Smooth muscle cell (in vitro differentiated cells): ENCODE measurements around the gene PARVA. TPM values are rescaled to one million over a fixed set of nuclear protein-coding genes. Genes with fewer than 3 reads are reported as not detected.

ENCODE experiments used
- DNase-seq: peaks from one replicate; lab custom pipeline; 2025; ENCODE audit not compliant: unreplicated experiment; lab: John Stamatoyannopoulos, UW
- H2AFZ ChIP-seq: fragments of 200-600 bp; sonication (generic); 2 replicates; pipeline ENCODE4 v1.6.0; 2016; ENCODE audit warnings: antibody characterized with exemption, low read depth, mild to moderate bottlenecking
- H3F3A ChIP-seq: fragments of 200-600 bp; sonication (generic); 2 replicates; pipeline ENCODE4 v1.6.0; 2017; ENCODE audit warnings: antibody characterized with exemption, low read depth
- H3K27ac ChIP-seq: fragments of 200-600 bp; sonication (generic); 2 replicates; pipeline ENCODE4 v1.5.1; 2016; ENCODE audit warnings: low read depth, mild to moderate bottlenecking
- H3K27me3 ChIP-seq: fragments of 200-600 bp; sonication (generic); 2 replicates; pipeline ENCODE4 v1.6.1; 2016; ENCODE audit warnings: low read depth, mild to moderate bottlenecking
- H3K36me3 ChIP-seq: fragments of 200-600 bp; sonication (generic); 2 replicates; pipeline ENCODE4 v1.5.1; 2016; ENCODE audit warnings: low read depth
- H3K4me1 ChIP-seq: fragments of 200-600 bp; sonication (generic); 2 replicates; pipeline ENCODE4 v1.5.1; 2016; ENCODE audit warnings: low read depth
- H3K4me2 ChIP-seq: fragments of 200-600 bp; sonication (generic); 2 replicates; pipeline ENCODE4 v1.6.0; 2016; ENCODE audit warnings: mild to moderate bottlenecking
- H3K4me3 ChIP-seq: fragments of 200-600 bp; sonication (generic); 2 replicates; pipeline ENCODE4 v1.5.1; 2016; ENCODE audit warnings: mild to moderate bottlenecking
- H3K79me2 ChIP-seq: fragments of 200-600 bp; sonication (generic); 2 replicates; pipeline ENCODE4 v1.6.0; 2016; ENCODE audit warnings: low read depth, mild to moderate bottlenecking
- H3K9ac ChIP-seq: fragments of 200-600 bp; sonication (generic); 2 replicates; pipeline ENCODE4 v1.6.0; 2016; ENCODE audit warnings: low read depth
- H3K9me3 ChIP-seq: fragments of 200-600 bp; sonication (generic); replicated peaks from 2 replicates; pipeline ENCODE4 v1.5.1; 2016; ENCODE audit warnings: low read depth
- H4K20me1 ChIP-seq: fragments of 200-600 bp; sonication (generic); 2 replicates; pipeline ENCODE4 v1.6.0; 2016; ENCODE audit warnings: low read depth
- CTCF ChIP-seq: fragments of 200-600 bp; sonication (generic); IDR thresholded peaks from 2 replicates; pipeline ENCODE4 v1.5.1; 2017; ENCODE audit warnings: borderline replicate concordance, mild to moderate bottlenecking, antibody characterized with exemption; ENCODE audit not compliant: insufficient read depth, poor library complexity, severe bottlenecking
- WGBS: methylation state at CpG from one replicate; pipeline ENCODE4 v1.1.7; 2016; ENCODE audit warnings: low lambda C conversion rate; 5-methylcytosine and 5-hydroxymethylcytosine counted together
- polyA plus RNA-seq: library from polyadenylated mRNA; unstranded; fragments of >200 nt; fragmentation: Nextera tagmentation; extraction: Ambion mirVana; gene quantifications from 2 replicates; pipeline ENCODE4 v1.2.1, GENCODE V29; 2016
- total RNA-seq: library from RNA; depleted of rRNA; stranded (reverse); fragments of >200 nt; gene quantifications from 2 replicates; pipeline ENCODE4 v1.2.3, GENCODE V29; 2014

PARVA gene
- total and polyA plus RNA-seq, 2 experiments from 2014 or later, result 73.9 to 99.4 TPM

GRCh38 chr11:12440565-12440964 is 63.2 kb downstream of the PARVA start:
- WGBS, result 88% methylated on average over 4 of the region's 4 CpGs
- Histone ChIP-seq H3K27me3 (no peaks in the 10 kb centered on the region), H3K79me2 (peaks cover 78% of the 10 kb centered on the region), H3K9ac (peak overlapping the region; percentile 32), H3K4me1 (peaks cover 12% of the 10 kb centered on the region), H4K20me1 (peaks cover 33% of the 10 kb centered on the region), H3K27ac (peak overlapping the region; percentile 73), H3K36me3 (no peaks in the 10 kb centered on the region), H2AFZ (no peak overlapping the region), H3F3A (peaks cover 10% of the 10 kb centered on the region), H3K4me2 (peak overlapping the region; percentile 69), H3K4me3 (no peak overlapping the region), H3K9me3 (no peaks in the 10 kb centered on the region)
- TF ChIP-seq CTCF, result no peak
- no peak for DNase-seq

- no peaks in the 10 kb centered on the region for H3K9me3 ChIP-seq
- no peak for TF ChIP-seq CTCF
- H2AFZ ChIP-seq, result no peak overlapping the region
- no peaks in the 10 kb centered on the region for H3K36me3 ChIP-seq
- 22% methylated on average over 7 of the region's 7 CpGs for WGBS
- H4K20me1 ChIP-seq, result peaks cover 41% of the 10 kb centered on the region
- peaks cover 8% of the 10 kb centered on the region for H3F3A ChIP-seq
- H3K4me1 ChIP-seq, result peaks cover 11% of the 10 kb centered on the region
- H3K27ac ChIP-seq, result peak overlapping the region; percentile 73
- H3K27me3 ChIP-seq, result no peaks in the 10 kb centered on the region
- H3K9ac ChIP-seq, result peak overlapping the region; percentile 32
- no peak overlapping the region for H3K4me3 ChIP-seq
- DNase-seq, result no peak
- H3K79me2 ChIP-seq, result peaks cover 78% of the 10 kb centered on the region
- H3K4me2 ChIP-seq, result peak overlapping the region; percentile 69
These were observed 64.0 kb downstream of the PARVA start for GRCh38 chr11:12441231-12441861.

GRCh38 chr11:12444601-12445000 is 67.2 kb downstream of the PARVA start:
- no peak for TF ChIP-seq CTCF
- peaks cover 73% of the 10 kb centered on the region for H4K20me1 ChIP-seq
- H3K27me3 ChIP-seq, result no peaks in the 10 kb centered on the region
- no peak overlapping the region for H3K4me3 ChIP-seq
- no peak overlapping the region for H3K4me2 ChIP-seq
- peaks cover 8% of the 10 kb centered on the region for H3F3A ChIP-seq
- no peak overlapping the region for H3K9ac ChIP-seq
- no peak for DNase-seq
- no peak overlapping the region for H2AFZ ChIP-seq
- H3K36me3 ChIP-seq, result no peaks in the 10 kb centered on the region
- H3K9me3 ChIP-seq, result no peaks in the 10 kb centered on the region
- peaks cover 11% of the 10 kb centered on the region for H3K4me1 ChIP-seq
- peaks cover 78% of the 10 kb centered on the region for H3K79me2 ChIP-seq
- WGBS, result 90% methylated on average over 2 of the region's 2 CpGs
- H3K27ac ChIP-seq, result no peak overlapping the region

- no peaks in the 10 kb centered on the region for H3K9me3 ChIP-seq
- no peak overlapping the region for H3K27ac ChIP-seq
- H3K4me1 ChIP-seq, result peaks cover 13% of the 10 kb centered on the region
- no peak overlapping the region for H3K9ac ChIP-seq
- no peak for DNase-seq
- peaks cover 8% of the 10 kb centered on the region for H3F3A ChIP-seq
- H3K36me3 ChIP-seq, result no peaks in the 10 kb centered on the region
- H3K4me3 ChIP-seq, result no peak overlapping the region
- no peak for TF ChIP-seq CTCF
- peaks cover 78% of the 10 kb centered on the region for H3K79me2 ChIP-seq
- peaks cover 77% of the 10 kb centered on the region for H4K20me1 ChIP-seq
- H3K4me2 ChIP-seq, result no peak overlapping the region
- 96% methylated on average over 2 of the region's 2 CpGs for WGBS
- H2AFZ ChIP-seq, result no peak overlapping the region
- no peaks in the 10 kb centered on the region for H3K27me3 ChIP-seq
These were observed 67.6 kb downstream of the PARVA start for GRCh38 chr11:12445001-12445400.
